ELF-1 (cell line): ENCODE results near the gene ARMC10.
"Not testable (repeated sequence)": the region's sequence is repeated elsewhere in the genome, so short reads cannot be mapped to it uniquely, and the experiment has no call there.

ENCODE experiments used
- DNase-seq: peaks from one replicate; pipeline ENCODE4 v3.0.0-alpha.2; 2016; ENCODE audit warnings: low read depth, low spot score

Gene ARMC10

DNA sequence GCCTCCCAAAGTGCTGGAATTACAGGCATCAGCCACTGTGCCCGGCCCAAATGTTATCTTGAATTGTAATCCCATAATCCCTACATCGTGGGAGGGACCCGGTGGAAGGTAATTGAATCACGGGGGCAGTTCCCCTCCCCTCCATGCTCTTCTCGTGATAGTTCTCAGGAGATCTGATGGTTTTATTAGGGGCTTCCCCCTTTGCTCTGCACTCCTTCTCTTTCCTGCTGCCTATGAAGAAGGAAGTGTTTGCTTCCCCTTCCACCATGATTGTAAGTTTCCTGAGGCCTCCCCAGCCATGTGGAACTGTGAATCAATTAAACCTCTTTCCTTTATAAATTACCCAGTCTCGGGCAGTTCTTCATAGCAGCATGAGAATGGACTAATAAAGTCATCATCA, 3.3 kb downstream of the ARMC10 start:
- not testable (repeated sequence) for DNase-seq

DNA sequence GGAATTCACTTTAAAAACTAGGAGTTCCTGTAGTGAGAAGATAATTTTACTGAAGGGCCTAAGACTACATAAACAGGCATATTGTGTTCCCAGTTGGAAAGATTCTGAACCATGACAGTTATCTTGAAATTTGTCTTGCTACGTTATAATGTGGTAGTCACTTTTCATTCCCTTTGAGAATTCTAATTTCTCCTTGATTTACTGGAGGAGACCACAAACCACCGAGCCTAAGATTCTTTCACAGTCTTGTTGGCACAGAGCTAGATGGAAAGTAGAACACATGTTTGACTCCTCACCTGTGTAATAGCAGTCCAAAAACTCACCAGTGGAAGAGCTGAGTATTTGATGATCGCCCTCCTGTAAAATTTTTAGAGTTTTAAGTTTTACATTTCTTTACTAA, 4.9 kb downstream of the ARMC10 start:
- no peak for DNase-seq

DNA sequence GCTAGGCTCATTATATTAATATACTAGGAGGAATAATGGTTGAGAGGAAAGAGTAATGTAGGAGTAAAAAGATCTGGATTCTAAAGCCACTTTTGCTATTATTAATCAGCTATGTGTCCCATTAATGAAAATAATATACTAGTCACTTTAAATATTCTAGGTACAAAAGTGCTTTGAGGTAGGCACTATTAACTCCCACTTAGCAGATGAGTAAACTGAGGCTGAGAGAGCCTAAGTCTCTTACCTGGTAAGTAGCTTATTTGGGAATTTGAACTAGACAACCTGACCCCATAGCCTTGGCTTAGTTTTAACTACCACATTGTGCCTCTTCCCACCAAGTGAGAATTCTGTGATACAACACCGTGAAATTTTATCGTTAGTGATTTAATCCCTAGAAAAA, 6.0 kb downstream of the ARMC10 start:
- DNase-seq, result no peak

DNA sequence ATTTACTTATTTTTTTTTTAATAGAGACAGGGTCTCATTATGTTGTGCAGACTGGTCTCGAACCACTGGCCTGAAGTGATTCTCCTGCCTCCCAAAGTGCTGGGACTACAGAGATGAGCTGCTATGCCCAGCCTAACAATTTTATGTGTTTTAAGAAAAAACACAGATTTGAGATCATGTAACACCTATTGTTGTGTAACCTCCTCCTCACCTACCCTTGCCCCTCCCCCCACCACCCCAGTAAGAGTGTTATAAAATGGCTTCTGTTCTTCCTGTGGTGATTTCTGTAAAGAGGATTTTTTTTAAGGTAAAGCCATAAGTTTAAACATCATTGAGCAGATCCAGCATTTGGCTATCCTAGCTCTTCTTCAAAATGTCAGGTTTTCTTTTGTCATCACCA, 7.6 kb downstream of the ARMC10 start:
- DNase-seq, result no peak

DNA sequence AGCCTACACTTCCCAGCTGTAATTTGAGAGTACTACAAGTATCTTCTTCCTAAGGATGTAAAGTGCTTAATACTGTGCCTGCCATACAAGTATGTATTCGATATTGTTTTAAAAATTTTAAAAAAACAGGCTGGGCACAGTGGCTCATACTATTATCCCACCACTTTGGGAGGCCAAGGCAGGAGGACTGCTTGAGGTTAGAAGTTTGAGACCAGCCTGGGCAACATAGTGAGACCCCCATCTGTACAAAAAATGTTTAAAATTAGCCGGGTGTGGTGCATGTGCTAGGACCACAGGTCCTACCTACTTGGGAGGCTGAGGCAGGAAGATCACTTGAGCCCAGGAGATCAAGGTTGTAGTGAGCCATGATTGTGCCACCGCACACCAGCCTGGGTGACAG, 8.3 kb downstream of the ARMC10 start:
- no peak for DNase-seq

DNA sequence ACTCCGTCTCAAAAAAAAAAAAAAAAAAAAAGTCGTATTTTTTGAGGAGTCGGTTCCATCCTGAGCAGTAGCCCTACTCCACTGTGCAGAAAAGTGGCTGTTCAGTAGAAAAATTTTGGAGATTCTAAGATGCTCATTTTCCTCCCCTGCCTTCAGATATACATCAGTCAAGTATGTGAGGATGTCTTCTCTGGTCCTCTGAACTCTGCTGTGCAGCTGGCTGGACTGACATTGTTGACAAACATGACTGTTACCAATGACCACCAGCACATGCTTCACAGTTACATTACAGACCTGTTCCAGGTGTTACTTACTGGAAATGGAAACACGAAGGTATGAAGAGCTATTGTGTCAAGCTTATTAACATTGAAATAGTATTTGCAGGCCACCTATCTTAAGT, 17.4 kb downstream of the ARMC10 start:
- not testable (repeated sequence) for DNase-seq

DNA sequence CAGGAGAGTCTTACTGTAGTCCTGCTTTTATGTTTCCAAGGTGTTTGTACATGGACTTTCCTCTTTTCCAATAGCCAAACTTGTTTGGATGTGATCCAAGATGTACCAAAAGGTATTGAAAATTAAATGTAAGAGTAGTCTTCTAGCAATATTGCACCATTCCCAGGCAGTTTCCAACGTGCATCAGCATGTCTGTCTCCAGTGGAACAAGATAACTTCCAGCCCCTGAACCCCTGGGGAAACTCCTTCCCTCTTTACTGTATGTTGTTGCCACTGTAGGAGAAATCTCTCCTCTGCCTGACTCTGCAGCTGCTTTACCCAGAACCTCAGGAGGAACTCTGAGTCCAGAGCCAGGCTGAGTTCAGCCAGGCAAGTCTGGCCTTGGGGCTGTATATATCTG, 18.5 kb downstream of the ARMC10 start:
- DNase-seq, result no peak

DNA sequence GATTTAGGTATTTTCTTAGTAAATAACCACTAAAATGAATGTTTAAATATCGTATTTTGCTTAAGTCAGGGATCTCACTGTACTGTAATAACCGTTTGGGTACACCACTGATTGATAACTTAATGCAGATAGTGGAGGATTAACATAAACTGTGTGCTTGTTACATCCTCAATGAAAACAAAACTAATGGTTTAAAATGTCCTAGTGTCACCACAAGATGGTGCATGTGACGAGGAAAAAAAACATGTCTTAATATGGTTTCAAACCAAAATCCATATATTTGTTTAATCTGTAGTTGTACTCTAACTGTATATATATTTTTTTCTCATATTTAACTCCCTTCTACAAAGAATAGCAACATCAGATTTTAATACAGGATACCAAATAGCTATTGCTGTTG, 19.2 kb downstream of the ARMC10 start:
- no peak for DNase-seq

DNA sequence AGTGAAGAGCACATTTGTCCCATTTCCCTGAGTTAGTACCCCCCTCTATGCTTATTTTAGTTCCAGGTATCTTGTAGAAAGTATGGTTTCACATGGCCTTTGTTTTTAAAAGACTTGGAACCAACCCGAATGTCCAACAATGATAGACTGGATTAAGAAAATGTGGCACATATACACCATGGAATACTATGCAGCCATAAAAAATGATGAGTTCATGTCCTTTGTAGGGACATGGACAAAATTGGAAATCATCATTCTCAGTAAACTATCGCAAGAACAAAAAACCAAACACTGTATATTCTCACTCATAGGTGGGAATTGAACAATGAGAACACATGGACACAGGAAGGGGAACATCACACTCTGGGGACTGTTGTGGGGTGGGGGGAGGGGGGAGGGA, 20.6 kb downstream of the ARMC10 start:
- not testable (repeated sequence) for DNase-seq

DNA sequence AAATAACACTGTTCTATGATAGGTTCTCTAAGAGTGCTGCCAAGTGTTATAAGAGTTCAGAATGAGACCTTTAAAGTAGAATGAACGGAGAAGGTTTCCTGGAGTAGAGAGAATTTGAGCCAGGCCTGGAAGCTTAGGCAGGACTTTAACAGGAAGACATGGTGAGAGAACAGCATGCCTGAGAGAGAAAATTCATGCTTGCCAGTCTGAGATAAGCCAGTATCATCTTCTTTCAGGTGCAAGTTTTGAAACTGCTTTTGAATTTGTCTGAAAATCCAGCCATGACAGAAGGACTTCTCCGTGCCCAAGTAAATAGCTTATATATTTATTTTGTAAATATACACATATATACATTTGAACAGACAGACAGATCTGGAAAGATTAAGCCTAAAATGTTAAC, 22.1 kb downstream of the ARMC10 start:
- DNase-seq, result no peak

DNA sequence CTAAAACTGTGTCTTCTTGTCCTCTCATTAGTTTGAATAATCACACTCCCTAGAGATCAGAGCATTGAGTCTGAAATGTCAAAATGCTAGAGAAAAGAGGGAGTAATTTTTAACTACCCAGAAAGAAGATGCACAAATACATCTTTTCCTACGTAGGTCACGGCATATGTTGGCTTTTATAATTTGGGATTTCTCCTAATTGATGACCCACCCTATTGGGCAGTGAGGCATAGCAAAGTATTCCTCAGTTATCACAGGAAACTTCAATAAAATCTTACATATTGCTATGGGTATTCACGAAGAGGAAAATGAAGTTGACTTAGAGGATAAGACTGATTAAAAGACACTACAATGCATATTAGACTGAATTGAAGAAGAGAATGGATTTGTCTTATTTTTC, 25.4 kb downstream of the ARMC10 start:
- DNase-seq, result no peak

DNA sequence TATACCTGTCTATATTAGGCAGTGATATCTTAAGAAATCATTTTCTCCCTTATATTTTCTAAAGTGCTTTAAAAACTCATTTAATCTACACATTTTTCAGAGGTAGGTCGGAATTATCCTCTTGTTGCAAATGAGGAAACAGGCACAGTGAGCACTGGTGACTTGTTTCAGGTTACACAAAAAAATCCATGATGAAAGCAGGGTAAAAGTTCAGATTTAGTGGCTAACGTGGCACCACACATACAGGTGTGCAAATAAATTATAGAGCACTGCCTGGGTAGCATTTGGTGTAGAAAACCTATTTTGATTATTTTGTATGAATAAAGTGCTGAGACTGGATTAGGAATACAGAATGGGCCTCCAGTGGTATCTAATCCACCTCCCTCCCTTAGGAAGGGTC, 26.6 kb downstream of the ARMC10 start:
- DNase-seq, result no peak

DNA sequence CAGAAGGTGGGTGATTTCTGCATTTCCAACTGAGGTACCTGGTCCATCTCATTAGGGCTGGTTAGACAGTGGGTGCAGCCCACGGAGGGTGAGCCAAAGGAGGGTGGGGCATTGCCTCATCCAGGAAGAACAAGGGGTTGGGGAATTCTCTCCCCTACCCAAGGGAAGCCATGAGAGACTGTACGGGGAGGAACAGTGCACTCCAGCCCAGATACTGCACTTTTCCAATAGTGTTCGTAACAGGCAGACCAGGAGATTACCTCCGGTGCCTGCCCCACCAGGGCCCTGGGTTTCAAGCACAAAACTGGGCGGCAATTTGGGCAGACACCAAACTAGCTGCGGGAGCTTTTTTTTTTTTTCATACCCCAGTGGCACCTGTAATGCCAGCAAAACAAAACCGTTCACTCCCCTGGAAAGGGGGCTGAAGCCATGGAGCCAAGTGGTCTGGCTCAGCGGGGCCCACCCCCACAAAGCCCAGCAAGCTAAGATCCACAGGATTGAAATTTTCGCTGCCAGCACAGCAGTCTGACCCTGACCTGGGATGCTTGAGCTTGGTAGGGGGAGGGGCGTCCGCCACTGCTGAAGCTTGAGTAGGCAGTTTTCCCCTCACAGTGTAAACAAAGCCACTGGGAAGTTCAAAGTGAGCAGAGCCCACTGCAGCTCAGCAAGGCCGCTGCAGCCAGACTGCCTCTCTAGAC, 31.2 kb downstream of the ARMC10 start:
- DNase-seq, result peak; percentile 75

DNA sequence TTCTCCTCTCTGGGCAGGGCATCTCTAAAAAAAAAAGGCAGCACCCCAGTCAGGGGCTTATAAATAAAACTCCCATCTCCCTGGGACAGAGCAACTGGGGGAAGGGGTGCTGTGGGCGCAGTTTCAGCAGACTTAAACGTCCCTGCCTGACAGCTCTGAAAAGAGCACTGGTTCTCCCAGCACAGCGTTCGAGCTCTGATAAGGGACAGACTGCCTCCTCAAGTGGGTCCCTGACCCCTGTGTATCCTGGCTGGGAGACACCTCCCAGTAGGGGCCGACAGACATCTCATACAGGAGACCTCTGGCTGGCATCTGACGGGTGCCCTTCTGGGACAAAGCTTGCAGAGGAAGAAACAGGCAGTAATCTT, 31.7 kb downstream of the ARMC10 start:
- DNase-seq, result not testable (repeated sequence)

DNA sequence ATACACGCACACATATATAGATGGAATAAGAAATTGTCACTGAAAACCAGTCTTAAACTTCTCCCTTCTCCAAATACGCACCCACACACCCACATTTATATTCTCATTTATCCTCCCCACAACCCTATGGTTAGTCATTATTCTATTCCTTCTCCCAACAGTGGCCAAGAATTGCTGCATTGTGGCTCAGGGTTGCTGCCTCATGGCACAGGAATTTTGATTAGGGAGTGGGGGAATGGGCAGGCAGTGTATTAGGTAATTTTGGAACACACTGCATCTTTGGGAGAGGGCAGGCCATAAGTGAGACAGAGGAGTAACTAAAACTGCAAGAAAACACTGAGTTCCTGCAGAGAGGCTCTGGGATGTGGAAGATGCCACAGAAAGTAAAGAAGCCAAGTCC, 38.2 kb downstream of the ARMC10 start:
- no peak for DNase-seq

DNA sequence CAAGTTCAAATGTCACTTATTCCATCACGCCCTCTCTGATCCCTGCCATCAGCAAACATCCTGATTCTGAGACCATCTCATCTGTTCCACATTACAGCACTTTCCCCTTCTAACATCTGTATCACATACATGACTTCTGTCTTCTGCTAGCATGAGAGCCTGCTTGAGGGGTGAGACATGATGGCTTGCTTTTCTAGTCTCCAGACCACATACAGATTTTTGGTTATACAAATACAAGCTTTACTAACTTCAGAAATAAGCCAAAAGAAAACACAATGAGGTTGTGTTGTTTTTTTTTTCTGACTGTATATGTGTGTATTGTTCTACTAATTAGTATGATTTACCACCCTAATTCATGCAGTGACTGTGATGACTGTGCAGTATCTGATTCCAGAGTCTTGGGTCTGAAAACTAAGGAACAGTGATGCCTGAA, 39.7 kb downstream of the ARMC10 start:
- no peak for DNase-seq

DNA sequence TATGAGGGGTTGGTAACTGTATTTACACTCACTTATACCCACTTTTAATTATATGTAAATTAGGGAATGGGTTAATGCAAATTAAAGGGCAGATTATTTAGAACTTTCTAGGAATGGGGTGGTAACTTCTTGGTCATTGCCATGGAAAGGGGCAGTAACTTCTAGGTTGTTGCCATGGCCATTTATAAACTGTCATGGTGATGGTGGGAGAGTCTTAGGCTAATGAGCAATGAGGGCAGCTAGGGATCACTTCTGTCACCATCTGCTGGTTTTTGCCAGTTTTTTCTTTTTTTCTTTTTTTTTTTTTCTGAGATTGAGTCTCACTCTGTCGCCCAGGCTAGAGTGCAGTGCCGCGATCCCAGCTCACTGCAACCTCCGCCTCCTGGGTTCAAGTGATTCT, 40.8 kb downstream of the ARMC10 start:
- no peak for DNase-seq

DNA sequence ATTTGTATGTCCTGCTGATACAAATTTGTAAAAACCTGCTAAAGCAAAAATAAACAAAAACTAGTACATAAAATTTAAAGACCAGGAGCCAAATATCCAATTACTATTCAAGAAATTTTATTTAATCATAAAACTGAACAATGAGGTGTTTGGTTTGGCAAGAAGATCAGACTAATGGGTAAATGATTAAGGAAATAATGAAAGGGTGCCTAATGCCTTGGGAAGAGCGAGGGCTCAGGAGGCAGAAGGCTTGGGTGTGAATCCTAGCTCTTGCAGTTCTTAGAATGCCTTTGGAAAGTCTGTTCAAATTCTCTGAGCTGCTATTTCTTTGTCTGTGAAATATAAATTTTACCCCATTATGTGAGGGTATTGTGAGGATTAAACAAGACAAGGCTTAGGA, 41.6 kb downstream of the ARMC10 start:
- no peak for DNase-seq

DNA sequence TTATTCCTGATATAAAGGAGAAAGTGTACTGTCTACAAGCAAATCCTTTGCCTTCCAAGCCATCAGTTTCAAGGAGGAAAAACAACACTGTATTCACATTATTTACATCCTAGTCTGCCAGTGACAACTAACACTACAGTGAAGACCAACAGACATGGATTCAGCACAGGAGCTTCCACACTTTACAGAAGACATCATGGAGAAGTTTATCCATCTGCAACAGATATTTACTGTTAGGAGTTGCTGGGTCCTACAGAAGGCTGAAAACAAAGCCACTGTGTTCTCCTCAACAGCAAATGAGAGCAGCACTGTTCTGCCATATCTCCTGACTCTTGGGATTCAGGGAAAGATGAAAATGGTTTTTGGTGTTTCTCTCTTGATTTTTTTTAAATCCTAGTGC, 42.1 kb downstream of the ARMC10 start:
- no peak for DNase-seq

DNA sequence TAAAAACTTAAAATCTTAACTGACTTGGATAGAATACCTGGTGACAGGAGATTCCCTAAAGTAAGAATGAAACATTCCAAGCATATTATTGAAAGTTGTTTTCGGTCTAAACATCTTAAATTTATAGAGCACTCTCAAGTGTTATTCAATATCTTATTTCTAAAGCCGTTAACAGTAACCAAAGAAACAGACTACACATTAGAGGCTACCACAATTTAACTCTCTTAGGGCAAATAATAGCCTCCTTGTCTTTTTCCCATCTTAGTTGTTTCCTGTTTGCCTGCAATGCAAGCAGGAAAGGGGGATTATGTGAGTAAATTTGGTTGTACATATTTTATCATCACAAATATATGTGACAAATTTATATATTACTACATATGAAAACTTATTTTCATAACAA, 42.5 kb downstream of the ARMC10 start:
- no peak for DNase-seq

DNA sequence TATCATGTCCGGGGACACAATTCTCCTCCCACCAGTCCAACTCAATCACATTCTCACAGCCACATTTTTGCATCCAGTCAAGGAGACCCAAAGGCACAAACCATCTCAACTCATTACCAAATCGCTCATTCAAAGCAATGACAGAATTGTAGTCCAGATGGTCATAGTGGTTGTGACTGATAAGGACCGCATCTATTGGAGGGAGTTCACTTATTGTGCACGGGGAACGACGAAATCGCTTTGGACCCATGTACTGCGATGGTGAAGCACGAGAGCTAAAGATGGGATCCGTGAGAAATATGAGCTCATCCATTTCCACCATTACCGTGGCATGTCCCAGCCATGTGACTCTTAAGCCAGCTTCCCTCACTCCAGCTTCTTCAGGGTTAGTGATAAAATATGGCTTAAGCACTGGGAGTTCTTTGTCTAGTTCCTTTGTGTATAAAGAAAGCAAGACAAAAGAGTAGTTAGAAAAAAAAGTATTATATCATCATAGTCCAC, 44.9 kb downstream of the ARMC10 start:
- DNase-seq, result no peak

DNA sequence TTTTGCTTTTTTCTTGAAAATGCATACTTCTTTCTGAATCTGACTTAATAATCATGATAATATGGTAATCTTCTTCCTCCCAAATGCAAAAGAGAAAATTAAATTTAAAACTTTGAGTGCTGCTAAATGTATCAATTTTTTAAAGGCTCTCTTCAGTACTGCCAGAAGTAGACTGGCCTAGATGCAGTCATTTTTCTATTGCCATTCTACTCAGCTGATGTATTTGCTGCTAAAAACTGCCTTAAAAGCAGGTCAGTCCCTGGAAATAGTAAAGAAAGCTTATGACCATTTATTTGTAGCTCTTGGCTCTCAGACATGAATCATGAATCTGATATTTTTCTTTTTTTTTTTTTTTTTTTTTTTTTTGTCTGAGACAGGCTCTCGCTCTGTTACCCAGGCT, 45.4 kb downstream of the ARMC10 start:
- no peak for DNase-seq

DNA sequence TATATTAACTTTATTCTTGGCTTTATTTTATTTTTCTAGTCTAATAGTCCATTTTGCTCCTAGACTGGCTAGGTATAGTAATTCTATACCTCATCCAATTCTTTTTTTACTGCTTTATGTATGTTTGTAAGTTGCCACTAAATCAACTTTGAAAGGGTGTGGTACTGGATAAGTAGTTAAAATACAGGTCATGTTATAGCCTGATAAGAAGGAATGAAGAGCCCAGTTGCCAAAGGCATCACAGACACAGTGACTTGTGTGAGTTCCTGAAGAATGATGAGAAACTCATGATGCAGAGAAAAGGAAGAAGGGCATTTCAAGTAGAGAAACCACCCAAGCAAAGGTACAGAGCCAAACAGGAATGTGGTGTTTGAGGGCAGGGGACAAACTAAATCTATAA, 46.7 kb downstream of the ARMC10 start:
- no peak for DNase-seq

DNA sequence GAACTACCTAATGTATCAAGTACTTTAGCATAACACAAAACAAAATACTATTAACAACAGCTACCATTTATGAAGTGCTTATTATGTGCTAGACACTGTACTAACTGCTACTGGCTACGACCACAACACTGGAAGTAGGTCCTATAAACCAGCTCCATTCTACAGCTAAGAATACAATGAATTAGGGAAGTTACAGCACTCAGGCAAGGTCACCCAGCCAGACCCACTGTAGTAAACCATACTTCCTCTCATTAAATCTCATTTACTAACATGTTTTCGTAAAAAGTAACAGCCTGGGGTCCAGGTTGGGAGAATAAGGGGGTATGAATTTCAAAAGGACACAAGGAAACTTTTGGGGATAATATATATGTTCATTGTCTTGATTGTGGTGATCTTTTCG, 48.6 kb downstream of the ARMC10 start:
- DNase-seq, result no peak
